Central memory CD8-positive, alpha-beta T cell (primary cell): Measurements from ENCODE around the gene EXD3.

Experiments used
- ATAC-seq: fragments of 150-1000 bp; cut with Tn5 transposase; replicated peaks from 2 replicates; pipeline ENCODE4 v1.10.0; 2022; ENCODE audit warnings: mild to moderate bottlenecking, moderate FRiP score, moderate number of reproducible peaks; ENCODE audit not compliant: poor library complexity, severe bottlenecking; ENCODE audit errors: extremely low read depth
- DNase-seq, 2 donors: peaks; one replicate each; pipeline ENCODE4 v3.0.0; 2021; ENCODE audit warnings: low spot score in 2 of 2
- H3K27ac Mint-ChIP-seq: one replicate; pipeline ENCODE4 v1.8.0; 2022; ENCODE audit warnings: low read depth, mild to moderate bottlenecking, moderate library complexity, mixed read lengths
- H3K27me3 Mint-ChIP-seq: one replicate; pipeline ENCODE4 v1.8.0; 2022; ENCODE audit warnings: mixed read lengths
- H3K36me3 Mint-ChIP-seq: one replicate; pipeline ENCODE4 v1.8.0; 2022; ENCODE audit warnings: mild to moderate bottlenecking, moderate library complexity, mixed read lengths; ENCODE audit not compliant: insufficient read depth
- H3K4me1 Mint-ChIP-seq: one replicate; pipeline ENCODE4 v1.8.0; 2022; ENCODE audit warnings: mixed read lengths
- H3K4me3 Mint-ChIP-seq: one replicate; pipeline ENCODE4 v1.8.0; 2022; ENCODE audit warnings: mild to moderate bottlenecking, moderate library complexity, mixed read lengths
- H3K9me3 Mint-ChIP-seq: one replicate; pipeline ENCODE4 v1.8.0; 2022; ENCODE audit warnings: mixed read lengths

EXD3 gene

GRCh38 chr9:137436761-137437600, 14.0 kb upstream of the EXD3 start:
- no peak for DNase-seq
- no peak for ATAC-seq
- peaks cover 5% of the 10 kb centered on the region for H3K27me3 Mint-ChIP-seq
- H3K9me3 Mint-ChIP-seq = no peaks in the 10 kb centered on the region
- peaks cover 4% of the 10 kb centered on the region for H3K4me1 Mint-ChIP-seq
- H3K36me3 Mint-ChIP-seq = peaks cover 1% of the 10 kb centered on the region
- no peak overlapping the region for H3K4me3 Mint-ChIP-seq
- no peak overlapping the region for H3K27ac Mint-ChIP-seq

- H3K27ac Mint-ChIP-seq = no peak overlapping the region
- DNase-seq (no peak), ATAC-seq (no peak)
- H3K9me3 Mint-ChIP-seq = no peaks in the 10 kb centered on the region
- H3K4me3 Mint-ChIP-seq = no peak overlapping the region
- H3K36me3 Mint-ChIP-seq = peaks cover 1% of the 10 kb centered on the region
- H3K4me1 Mint-ChIP-seq = no peaks in the 10 kb centered on the region
- H3K27me3 Mint-ChIP-seq = no peaks in the 10 kb centered on the region
Observed at GRCh38 chr9:137435980-137436760, 13.2 kb upstream of the EXD3 start.

- H3K9me3 Mint-ChIP-seq = no peaks in the 10 kb centered on the region
- ATAC-seq = no peak
- peaks cover 1% of the 10 kb centered on the region for H3K36me3 Mint-ChIP-seq
- no peak for DNase-seq
- H3K27ac Mint-ChIP-seq = no peak overlapping the region
- no peaks in the 10 kb centered on the region for H3K4me1 Mint-ChIP-seq
- H3K27me3 Mint-ChIP-seq = no peaks in the 10 kb centered on the region
- H3K4me3 Mint-ChIP-seq = no peak overlapping the region
Observed at GRCh38 chr9:137435381-137435891, 12.5 kb upstream of the EXD3 start.

GRCh38 chr9:137434498-137435380, 11.8 kb upstream of the EXD3 start:
- no peak overlapping the region for H3K27ac Mint-ChIP-seq
- no peaks in the 10 kb centered on the region for H3K9me3 Mint-ChIP-seq
- H3K27me3 Mint-ChIP-seq = no peaks in the 10 kb centered on the region
- no peak overlapping the region for H3K4me3 Mint-ChIP-seq
- DNase-seq (no peak), ATAC-seq (no peak)
- H3K36me3 Mint-ChIP-seq = peaks cover 1% of the 10 kb centered on the region
- no peaks in the 10 kb centered on the region for H3K4me1 Mint-ChIP-seq

- no peaks in the 10 kb centered on the region for H3K4me1 Mint-ChIP-seq
- H3K36me3 Mint-ChIP-seq = no peaks in the 10 kb centered on the region
- H3K27ac Mint-ChIP-seq = no peak overlapping the region
- DNase-seq (no peak), ATAC-seq (no peak)
- H3K27me3 Mint-ChIP-seq = no peaks in the 10 kb centered on the region
- H3K4me3 Mint-ChIP-seq = no peak overlapping the region
- H3K9me3 Mint-ChIP-seq = no peaks in the 10 kb centered on the region
Observed at GRCh38 chr9:137433916-137434431, 11.0 kb upstream of the EXD3 start.

- Mint-ChIP-seq H3K36me3 (no peaks in the 10 kb centered on the region), H3K27me3 (no peaks in the 10 kb centered on the region), H3K4me1 (no peaks in the 10 kb centered on the region), H3K9me3 (no peaks in the 10 kb centered on the region), H3K4me3 (no peak overlapping the region), H3K27ac (no peak overlapping the region)
- DNase-seq = no peak
- no peak for ATAC-seq
Observed at GRCh38 chr9:137433349-137433915, 10.5 kb upstream of the EXD3 start.

- Mint-ChIP-seq H3K36me3 (no peaks in the 10 kb centered on the region), H3K27me3 (no peaks in the 10 kb centered on the region), H3K9me3 (no peaks in the 10 kb centered on the region), H3K4me3 (no peak overlapping the region), H3K27ac (no peak overlapping the region), H3K4me1 (no peaks in the 10 kb centered on the region)
- ATAC-seq (no peak), DNase-seq (no peak)
Observed at GRCh38 chr9:137432687-137433348, 9.9 kb upstream of the EXD3 start.

- Mint-ChIP-seq H3K4me3 (no peak overlapping the region), H3K27ac (no peak overlapping the region), H3K36me3 (no peaks in the 10 kb centered on the region), H3K9me3 (no peaks in the 10 kb centered on the region), H3K4me1 (no peaks in the 10 kb centered on the region), H3K27me3 (no peaks in the 10 kb centered on the region)
- ATAC-seq = no peak
- DNase-seq = no peak
Observed at GRCh38 chr9:137431416-137431931, 8.5 kb upstream of the EXD3 start.

GRCh38 chr9:137430723-137431415, 7.9 kb upstream of the EXD3 start:
- Mint-ChIP-seq H3K9me3 (no peaks in the 10 kb centered on the region), H3K36me3 (no peaks in the 10 kb centered on the region), H3K27me3 (no peaks in the 10 kb centered on the region), H3K27ac (no peak overlapping the region), H3K4me1 (no peaks in the 10 kb centered on the region), H3K4me3 (no peak overlapping the region)
- no peak for ATAC-seq
- no peak for DNase-seq

- DNase-seq = no peak
- Mint-ChIP-seq H3K4me3 (no peak overlapping the region), H3K4me1 (no peaks in the 10 kb centered on the region), H3K9me3 (no peaks in the 10 kb centered on the region), H3K27ac (no peak overlapping the region), H3K36me3 (no peaks in the 10 kb centered on the region), H3K27me3 (no peaks in the 10 kb centered on the region)
- no peak for ATAC-seq
Observed at GRCh38 chr9:137429974-137430722, 7.2 kb upstream of the EXD3 start.
